RKO (cell line): ENCODE measurements around the gene ATP12A.

Source experiments
- DNase-seq: peaks from one replicate; pipeline ENCODE4 v3.0.0-alpha.2; 2016; ENCODE audit warnings: low spot score

Gene ATP12A

GRCh38 chr13:24663586-24663985, 16.6 kb upstream of the ATP12A start:
- no peak for DNase-seq

- peak; percentile 31 for DNase-seq
Measured at GRCh38 chr13:24664726-24665409, 15.3 kb upstream of the ATP12A start.

DNA sequence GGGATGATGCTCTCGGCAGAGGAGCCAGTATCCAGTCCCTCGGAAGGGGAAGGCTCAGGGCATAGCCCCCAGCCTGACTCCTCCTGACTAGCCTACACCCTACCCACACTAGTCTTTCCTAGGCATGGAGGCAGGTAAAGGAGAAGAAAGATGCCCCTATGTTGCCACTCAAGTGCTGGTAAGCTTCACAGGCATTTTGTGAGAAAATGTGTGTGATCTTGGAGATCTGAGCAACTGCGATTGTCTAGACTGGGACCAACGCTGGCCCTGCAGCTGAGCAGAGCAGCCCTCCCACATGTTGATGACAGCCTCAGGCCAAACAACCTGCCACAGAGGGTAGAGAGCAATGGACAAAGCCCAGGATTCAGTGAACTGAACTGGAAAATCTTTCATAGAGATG, 11.7 kb upstream of the ATP12A start:
- no peak for DNase-seq

- no peak for DNase-seq
Measured at GRCh38 chr13:24668955-24669582, 11.1 kb upstream of the ATP12A start.

GRCh38 chr13:24670174-24670573, 10.0 kb upstream of the ATP12A start:
- DNase-seq = no peak

DNA sequence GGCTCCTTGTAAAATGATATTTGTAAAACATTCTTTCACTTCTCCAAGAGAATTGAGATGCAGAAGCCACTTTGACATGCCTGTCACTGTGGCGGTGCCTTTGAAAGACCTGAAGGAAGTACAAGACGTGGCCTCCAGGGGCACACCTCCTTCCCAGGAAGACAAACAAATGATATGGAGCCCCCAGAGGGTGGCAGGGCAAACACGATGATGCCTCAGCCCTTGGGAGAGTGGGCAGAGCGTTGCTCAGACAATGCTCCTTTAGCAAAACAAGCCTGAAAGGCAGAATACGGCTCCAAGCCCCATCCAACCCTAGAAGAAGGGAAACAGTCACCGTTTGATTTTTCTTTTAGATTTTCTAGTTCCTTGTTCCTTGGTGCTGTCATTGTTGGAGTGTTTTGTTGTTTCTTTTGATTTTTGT, 9.2 kb upstream of the ATP12A start:
- DNase-seq = peak; percentile 65

GRCh38 chr13:24671386-24672113, 8.7 kb upstream of the ATP12A start:
- peak; percentile 74 for DNase-seq

- DNase-seq = no peak
Measured at GRCh38 chr13:24672141-24673132, 7.8 kb upstream of the ATP12A start.

GRCh38 chr13:24675806-24676570, 4.2 kb upstream of the ATP12A start:
- DNase-seq = no peak

DNA sequence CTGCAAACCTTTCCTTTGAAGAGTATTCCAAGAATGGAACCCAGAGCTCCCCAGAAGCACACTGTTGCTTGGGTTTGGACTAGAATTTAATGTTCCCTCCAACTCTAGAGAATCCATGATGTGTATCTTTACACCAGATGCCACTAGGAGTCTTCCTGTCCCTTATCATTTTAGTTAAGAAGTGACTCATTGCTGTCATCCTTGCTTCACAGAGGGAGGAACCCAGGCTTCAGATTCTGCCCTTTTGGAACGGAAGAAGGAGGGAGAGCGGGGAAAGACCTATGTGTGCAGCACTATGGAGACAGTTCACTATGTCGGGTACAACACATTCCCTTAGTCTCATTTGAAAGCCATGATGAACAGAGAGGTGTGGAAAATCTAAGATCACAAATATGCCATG, 2.1 kb upstream of the ATP12A start:
- DNase-seq = no peak

GRCh38 chr13:24679686-24680085, 522 bp upstream of the ATP12A start:
- DNase-seq = no peak

GRCh38 chr13:24680921-24681604, 855 bp downstream of the ATP12A start:
- no peak for DNase-seq

GRCh38 chr13:24681930-24682329, 1.7 kb downstream of the ATP12A start:
- DNase-seq = no peak

GRCh38 chr13:24682353-24682752, 2.1 kb downstream of the ATP12A start:
- no peak for DNase-seq

GRCh38 chr13:24683351-24683750, 3.1 kb downstream of the ATP12A start:
- no peak for DNase-seq

DNA sequence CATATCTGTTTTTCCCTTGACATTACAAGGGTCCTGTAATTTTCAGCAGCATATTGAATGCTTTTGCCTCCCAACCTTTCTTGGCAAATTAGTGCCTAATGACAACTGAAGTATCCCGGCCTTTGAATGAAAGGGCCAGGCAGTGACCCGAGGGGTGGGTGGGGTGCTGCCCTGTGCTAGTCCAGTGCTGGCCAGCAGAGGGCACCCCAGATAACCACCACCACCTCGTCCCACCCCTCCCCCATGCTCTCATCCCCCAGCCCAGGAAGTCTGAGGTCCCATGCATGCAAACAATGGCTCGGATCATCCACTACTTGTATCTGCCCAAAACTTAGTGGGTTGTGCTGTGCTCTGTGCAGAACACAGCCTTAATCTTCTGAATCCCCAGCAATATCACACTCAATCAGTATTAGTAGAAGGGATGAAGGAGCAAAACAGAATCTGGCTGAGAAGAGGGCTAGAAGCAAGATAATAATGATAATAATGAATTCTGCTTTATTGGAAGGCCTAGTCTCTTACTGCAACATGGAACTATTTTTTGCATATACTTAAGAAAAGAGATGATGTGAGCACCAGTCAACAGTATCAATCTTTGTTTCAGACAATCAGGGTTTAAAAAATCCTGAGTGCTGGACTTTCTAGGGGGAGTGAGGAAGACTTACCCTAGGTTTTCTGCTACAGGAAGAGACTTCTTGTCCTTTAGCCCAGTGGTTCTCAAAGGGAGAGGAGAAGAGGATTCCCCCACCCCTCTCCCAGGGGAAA, 3.8 kb downstream of the ATP12A start:
- peak; percentile 39 for DNase-seq

GRCh38 chr13:24684600-24684998, 4.4 kb downstream of the ATP12A start:
- DNase-seq = no peak

GRCh38 chr13:24685314-24685713, 5.1 kb downstream of the ATP12A start:
- no peak for DNase-seq

- no peak for DNase-seq
Measured at GRCh38 chr13:24687611-24688010, 7.4 kb downstream of the ATP12A start.

DNA sequence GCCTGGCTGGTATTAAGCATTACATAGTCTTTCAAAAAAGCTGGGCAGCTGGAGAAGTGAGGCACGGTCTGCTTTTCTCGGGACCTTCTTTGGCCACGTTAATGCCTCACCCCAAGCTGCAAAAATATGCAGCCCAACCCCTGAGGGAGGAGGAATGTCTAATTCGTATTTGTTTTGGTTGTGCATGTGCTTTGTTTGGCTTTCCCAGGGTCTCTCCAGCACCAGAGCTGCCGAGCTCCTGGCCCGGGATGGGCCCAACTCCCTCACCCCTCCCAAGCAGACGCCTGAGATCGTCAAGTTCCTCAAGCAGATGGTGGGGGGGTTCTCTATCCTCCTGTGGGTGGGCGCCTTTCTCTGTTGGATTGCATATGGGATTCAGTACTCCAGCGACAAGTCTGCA, 7.9 kb downstream of the ATP12A start:
- DNase-seq = no peak
